ENCODE results near the gene RETREG2.

RETREG2 gene, protein sequence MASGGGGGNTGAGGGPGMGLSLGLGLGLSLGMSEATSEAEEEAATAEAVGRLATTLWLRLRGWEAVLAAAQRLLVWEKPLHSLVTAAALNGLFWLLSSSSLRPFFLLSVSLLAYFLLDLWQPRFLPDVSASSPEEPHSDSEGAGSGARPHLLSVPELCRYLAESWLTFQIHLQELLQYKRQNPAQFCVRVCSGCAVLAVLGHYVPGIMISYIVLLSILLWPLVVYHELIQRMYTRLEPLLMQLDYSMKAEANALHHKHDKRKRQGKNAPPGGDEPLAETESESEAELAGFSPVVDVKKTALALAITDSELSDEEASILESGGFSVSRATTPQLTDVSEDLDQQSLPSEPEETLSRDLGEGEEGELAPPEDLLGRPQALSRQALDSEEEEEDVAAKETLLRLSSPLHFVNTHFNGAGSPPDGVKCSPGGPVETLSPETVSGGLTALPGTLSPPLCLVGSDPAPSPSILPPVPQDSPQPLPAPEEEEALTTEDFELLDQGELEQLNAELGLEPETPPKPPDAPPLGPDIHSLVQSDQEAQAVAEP

DNA sequence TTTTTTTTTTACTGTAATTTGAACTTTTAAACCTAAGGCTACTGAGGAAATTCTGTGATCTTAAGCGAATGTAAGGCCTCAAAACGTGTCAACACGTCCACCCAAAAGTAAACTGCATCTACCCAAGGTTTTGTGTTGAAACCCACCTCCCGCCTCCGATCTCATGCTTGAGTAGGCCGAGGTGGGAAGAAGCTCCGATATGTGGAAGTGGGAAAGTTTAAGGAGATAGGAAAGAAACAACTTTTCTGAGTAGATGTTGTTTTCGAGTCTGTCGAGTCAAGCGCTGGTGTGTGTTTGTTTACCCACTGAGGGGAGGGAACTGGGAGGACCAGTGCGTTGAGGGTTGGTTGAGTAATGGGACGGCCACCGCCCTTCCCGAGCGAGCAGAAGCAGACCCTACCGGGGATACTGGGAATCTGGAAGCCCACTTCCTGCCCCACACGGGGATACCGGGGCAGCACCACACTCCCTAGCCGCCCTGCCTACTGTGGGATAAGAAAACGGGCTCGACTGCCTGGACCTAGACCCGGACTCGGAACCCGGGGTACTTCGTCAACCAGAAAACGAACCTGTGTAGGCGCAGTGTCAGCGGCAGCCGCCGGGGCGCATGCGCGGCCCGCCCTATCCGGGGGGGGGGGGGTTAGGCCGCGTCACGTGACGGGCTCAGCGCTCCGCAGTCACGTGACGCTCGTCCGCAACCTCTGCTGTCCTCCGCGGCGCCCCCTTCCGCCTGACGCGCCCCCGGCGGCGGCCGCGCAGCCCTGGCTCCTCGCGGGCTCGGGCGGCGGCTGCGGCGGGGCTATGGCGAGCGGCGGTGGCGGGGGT is at the start of gene RETREG2:
Gene RETREG2, plus strand, starts transcription at position 724 of the 825 bp plus-strand sequence. Its CDS starts 78 bp downstream, at position 802.
- Histone ChIP-seq H3K9me3 (ENCODE audit: control insufficient read depth in 2 of 2, low read length in 2 of 2) (no peaks in the 10 kb centered on the region), H3K4me3 (ENCODE audit: low read length in 2 of 2) (peak within 1 kb of the TSS; percentile 95 to 98), H3K9ac (ENCODE audit: low read depth in 1 of 2, low read length in 2 of 2) (peak within 1 kb of the TSS; percentile 97 to 98), H3K36me3 (ENCODE audit: control insufficient read depth in 2 of 2, insufficient read depth in 2 of 2, low read length in 2 of 2) (peaks cover 50 to 53% of the 10 kb centered on the region in 2 donors), H3K27me3 (ENCODE audit: control insufficient read depth in 2 of 2, insufficient read depth in 2 of 2, low read length in 2 of 2) (no peaks in the 10 kb centered on the region), H3K4me1 (ENCODE audit: control insufficient read depth in 2 of 2, insufficient read depth in 2 of 2, low read length in 2 of 2) (peaks cover 30% of the 10 kb centered on the region in 2 donors), H3K27ac (ENCODE audit: low read depth in 2 of 2, low read length in 2 of 2) (peak within 1 kb of the TSS; percentile 99 to 100)

DNA sequence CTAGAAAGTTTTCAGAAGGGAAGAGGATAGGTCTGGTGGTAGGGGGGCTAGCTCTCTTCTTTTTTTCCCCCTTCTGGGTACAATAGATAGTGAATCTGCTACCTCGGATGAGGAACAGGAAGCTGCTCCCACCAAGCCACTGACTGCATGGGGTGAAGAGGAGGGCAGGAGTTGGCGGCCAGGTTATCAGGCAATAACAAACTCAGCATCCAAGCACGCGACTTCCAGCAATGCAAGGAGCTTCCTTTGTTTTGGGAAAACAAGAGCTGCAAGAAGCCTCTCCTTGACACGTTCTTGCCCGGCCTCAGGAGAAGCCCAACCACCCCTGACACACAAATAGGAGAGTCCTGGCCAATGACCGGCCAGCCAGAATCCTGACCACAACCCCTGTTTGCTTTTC is 49.7 kb upstream of the RETREG2 start:
- Histone ChIP-seq H3K27ac (ENCODE audit: low read depth in 2 of 2, low read length in 2 of 2) (peak overlapping the region in 1 of 2 donors; percentile 94), H3K9ac (ENCODE audit: low read depth in 1 of 2, low read length in 2 of 2) (no peak overlapping the region), H3K27me3 (ENCODE audit: control insufficient read depth in 2 of 2, insufficient read depth in 2 of 2, low read length in 2 of 2) (no peaks in the 10 kb centered on the region), H3K4me1 (ENCODE audit: control insufficient read depth in 2 of 2, insufficient read depth in 2 of 2, low read length in 2 of 2) (peaks cover 30 to 46% of the 10 kb centered on the region in 2 donors), H3K36me3 (ENCODE audit: control insufficient read depth in 2 of 2, insufficient read depth in 2 of 2, low read length in 2 of 2) (no peaks in the 10 kb centered on the region), H3K9me3 (ENCODE audit: control insufficient read depth in 2 of 2, low read length in 2 of 2) (no peaks in the 10 kb centered on the region), H3K4me3 (ENCODE audit: low read length in 2 of 2) (no peak overlapping the region)

DNA sequence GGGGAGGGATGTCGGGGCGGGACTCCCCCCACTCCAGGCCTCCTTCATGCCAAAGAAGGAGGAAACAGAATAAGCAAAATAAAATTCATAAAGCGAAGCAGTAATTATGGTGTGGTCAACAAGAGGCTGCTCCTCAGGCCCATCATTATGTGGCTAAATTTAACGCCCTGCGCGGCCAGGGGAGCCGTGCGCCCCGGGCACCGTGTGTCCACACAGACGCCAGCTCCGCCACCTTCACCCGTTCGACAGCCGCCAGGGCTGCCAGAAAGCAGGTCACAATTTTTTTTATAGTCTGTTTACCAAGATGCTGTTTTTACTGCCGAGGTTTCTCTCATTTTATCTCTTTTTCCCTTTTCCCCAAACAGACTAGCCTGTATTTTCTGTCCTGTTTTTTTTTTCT is 48.5 kb upstream of the RETREG2 start:
- Histone ChIP-seq H3K27ac (ENCODE audit: low read depth in 2 of 2, low read length in 2 of 2) (no peak overlapping the region), H3K9me3 (ENCODE audit: control insufficient read depth in 2 of 2, low read length in 2 of 2) (no peaks in the 10 kb centered on the region), H3K27me3 (ENCODE audit: control insufficient read depth in 2 of 2, insufficient read depth in 2 of 2, low read length in 2 of 2) (no peaks in the 10 kb centered on the region), H3K4me1 (ENCODE audit: control insufficient read depth in 2 of 2, insufficient read depth in 2 of 2, low read length in 2 of 2) (peaks cover 28 to 35% of the 10 kb centered on the region in 2 donors), H3K4me3 (ENCODE audit: low read length in 2 of 2) (no peak overlapping the region), H3K9ac (ENCODE audit: low read depth in 1 of 2, low read length in 2 of 2) (no peak overlapping the region), H3K36me3 (ENCODE audit: control insufficient read depth in 2 of 2, insufficient read depth in 2 of 2, low read length in 2 of 2) (no peaks in the 10 kb centered on the region)

DNA sequence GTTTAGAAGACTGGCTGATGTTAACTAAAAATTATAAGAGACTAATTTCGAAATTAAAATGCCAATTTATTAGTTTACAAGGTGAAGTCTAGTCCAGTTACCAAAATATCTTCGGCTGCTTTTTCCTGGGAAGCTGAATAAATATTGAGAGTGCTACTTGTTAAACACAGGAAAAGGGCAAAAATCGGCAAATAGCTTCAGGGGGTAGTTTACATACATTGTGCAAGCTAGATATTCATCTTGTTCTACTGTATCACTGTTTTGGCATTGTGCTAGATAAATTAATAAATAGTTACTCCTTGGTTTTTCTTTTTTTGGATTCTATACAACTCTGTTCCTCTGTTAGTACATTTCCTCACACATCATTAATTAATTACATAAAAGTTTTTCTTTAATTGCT is 46.7 kb upstream of the RETREG2 start:
- H3K36me3 ChIP-seq (ENCODE audit: control insufficient read depth in 2 of 2, insufficient read depth in 2 of 2, low read length in 2 of 2): no peaks in the 10 kb centered on the region
- H3K9ac ChIP-seq (ENCODE audit: low read depth in 1 of 2, low read length in 2 of 2): no peak overlapping the region
- H3K4me1 ChIP-seq (ENCODE audit: control insufficient read depth in 2 of 2, insufficient read depth in 2 of 2, low read length in 2 of 2): peaks cover 17 to 21% of the 10 kb centered on the region in 2 donors
- H3K27ac ChIP-seq (ENCODE audit: low read depth in 2 of 2, low read length in 2 of 2): no peak overlapping the region
- H3K4me3 ChIP-seq (ENCODE audit: low read length in 2 of 2): no peak overlapping the region
- H3K9me3 ChIP-seq (ENCODE audit: control insufficient read depth in 2 of 2, low read length in 2 of 2): no peaks in the 10 kb centered on the region
- no peaks in the 10 kb centered on the region for H3K27me3 ChIP-seq (ENCODE audit: control insufficient read depth in 2 of 2, insufficient read depth in 2 of 2, low read length in 2 of 2)

DNA sequence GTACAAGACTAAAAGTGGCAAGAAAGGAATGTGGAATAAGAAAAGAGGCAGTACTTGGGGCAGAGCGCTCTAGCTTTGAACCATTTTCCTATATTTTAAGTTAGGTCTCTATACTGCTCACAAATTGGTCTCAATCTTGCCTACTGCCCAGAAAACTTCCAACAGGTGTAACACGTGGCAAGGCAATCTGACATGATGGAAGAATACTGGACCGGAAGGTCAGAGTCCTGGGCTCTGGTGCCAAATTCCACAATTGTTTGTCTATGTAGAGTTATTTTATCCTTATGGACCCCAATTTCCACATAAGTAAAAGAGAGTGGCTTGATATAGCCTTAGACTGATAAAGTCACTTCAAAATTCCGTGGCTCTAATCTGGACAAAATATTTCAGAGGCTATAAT is 46.3 kb upstream of the RETREG2 start:
- Histone ChIP-seq H3K27ac (ENCODE audit: low read depth in 2 of 2, low read length in 2 of 2) (no peak overlapping the region), H3K4me1 (ENCODE audit: control insufficient read depth in 2 of 2, insufficient read depth in 2 of 2, low read length in 2 of 2) (peaks cover 16 to 17% of the 10 kb centered on the region in 2 donors), H3K4me3 (ENCODE audit: low read length in 2 of 2) (no peak overlapping the region), H3K9me3 (ENCODE audit: control insufficient read depth in 2 of 2, low read length in 2 of 2) (no peaks in the 10 kb centered on the region), H3K27me3 (ENCODE audit: control insufficient read depth in 2 of 2, insufficient read depth in 2 of 2, low read length in 2 of 2) (no peaks in the 10 kb centered on the region), H3K9ac (ENCODE audit: low read depth in 1 of 2, low read length in 2 of 2) (no peak overlapping the region), H3K36me3 (ENCODE audit: control insufficient read depth in 2 of 2, insufficient read depth in 2 of 2, low read length in 2 of 2) (no peaks in the 10 kb centered on the region)

DNA sequence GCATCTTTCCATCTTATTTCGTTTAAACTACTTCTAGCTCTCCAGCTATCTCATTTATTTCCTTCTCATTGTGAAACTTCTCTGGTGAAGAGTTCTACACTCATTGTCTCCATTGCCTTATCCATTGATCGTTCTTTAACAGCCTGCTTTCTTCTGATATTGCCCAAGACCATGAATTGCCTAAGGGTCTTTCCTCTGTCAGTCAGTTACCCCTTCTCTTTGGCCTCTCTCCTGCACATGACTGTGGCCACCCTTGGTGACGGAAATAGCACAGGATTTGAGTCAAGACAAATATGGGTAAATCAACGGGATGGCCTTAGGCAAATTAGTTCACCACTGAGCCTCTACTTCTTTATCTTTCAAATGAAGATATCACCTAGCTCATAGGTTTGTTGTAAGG is 44.1 kb upstream of the RETREG2 start:
- H3K27me3 ChIP-seq (ENCODE audit: control insufficient read depth in 2 of 2, insufficient read depth in 2 of 2, low read length in 2 of 2): no peaks in the 10 kb centered on the region
- no peaks in the 10 kb centered on the region for H3K4me1 ChIP-seq (ENCODE audit: control insufficient read depth in 2 of 2, insufficient read depth in 2 of 2, low read length in 2 of 2)
- H3K27ac ChIP-seq (ENCODE audit: low read depth in 2 of 2, low read length in 2 of 2): no peak overlapping the region
- no peaks in the 10 kb centered on the region for H3K9me3 ChIP-seq (ENCODE audit: control insufficient read depth in 2 of 2, low read length in 2 of 2)
- H3K9ac ChIP-seq (ENCODE audit: low read depth in 1 of 2, low read length in 2 of 2): no peak overlapping the region
- H3K4me3 ChIP-seq (ENCODE audit: low read length in 2 of 2): no peak overlapping the region
- no peaks in the 10 kb centered on the region for H3K36me3 ChIP-seq (ENCODE audit: control insufficient read depth in 2 of 2, insufficient read depth in 2 of 2, low read length in 2 of 2)

DNA sequence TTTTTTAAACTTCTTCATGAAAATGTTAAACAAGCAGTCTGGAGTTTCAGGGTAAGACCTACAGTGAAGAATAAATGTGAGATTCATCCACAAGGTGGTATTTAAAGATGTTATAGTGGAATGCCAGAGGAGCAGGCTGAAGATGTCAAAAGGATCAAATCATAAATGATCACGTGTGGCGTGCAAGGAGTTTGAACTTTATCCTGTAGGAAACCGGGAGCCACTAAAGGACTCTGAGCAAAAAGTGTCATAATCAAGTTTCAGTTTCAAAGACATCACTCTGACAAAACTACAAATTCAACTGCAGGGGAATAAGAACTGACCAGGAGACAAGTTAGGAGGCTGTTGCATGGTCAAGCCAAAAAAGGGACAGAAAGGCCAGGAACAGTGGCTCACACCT is 37.4 kb upstream of the RETREG2 start:
- Histone ChIP-seq H3K36me3 (ENCODE audit: control insufficient read depth in 2 of 2, insufficient read depth in 2 of 2, low read length in 2 of 2) (peaks cover 8 to 13% of the 10 kb centered on the region in 2 donors), H3K9ac (ENCODE audit: low read depth in 1 of 2, low read length in 2 of 2) (no peak overlapping the region), H3K27ac (ENCODE audit: low read depth in 2 of 2, low read length in 2 of 2) (no peak overlapping the region), H3K4me3 (ENCODE audit: low read length in 2 of 2) (no peak overlapping the region), H3K27me3 (ENCODE audit: control insufficient read depth in 2 of 2, insufficient read depth in 2 of 2, low read length in 2 of 2) (no peaks in the 10 kb centered on the region), H3K9me3 (ENCODE audit: control insufficient read depth in 2 of 2, low read length in 2 of 2) (no peaks in the 10 kb centered on the region), H3K4me1 (ENCODE audit: control insufficient read depth in 2 of 2, insufficient read depth in 2 of 2, low read length in 2 of 2) (no peaks in the 10 kb centered on the region)

DNA sequence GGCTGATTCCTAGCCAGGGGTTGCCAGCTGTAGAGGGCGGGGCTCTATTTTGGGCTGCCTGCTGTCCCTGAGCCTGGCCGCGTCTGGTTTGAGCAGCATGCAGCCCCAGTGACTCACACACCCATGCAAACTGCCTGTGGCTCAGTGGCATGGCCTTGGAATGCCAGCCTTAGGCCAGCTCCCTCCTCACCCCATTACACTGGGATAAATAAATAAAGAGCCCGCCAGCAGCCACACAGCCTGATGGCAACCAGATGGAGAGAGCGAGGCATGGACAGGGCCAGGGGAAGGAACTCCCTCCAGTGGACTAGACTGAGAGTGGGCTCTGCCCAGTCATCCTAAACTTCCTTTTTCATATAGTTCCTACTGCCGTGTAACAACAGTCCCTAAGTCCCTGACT is 35.7 kb upstream of the RETREG2 start:
- H3K9ac ChIP-seq (ENCODE audit: low read depth in 1 of 2, low read length in 2 of 2): no peak overlapping the region
- H3K27me3 ChIP-seq (ENCODE audit: control insufficient read depth in 2 of 2, insufficient read depth in 2 of 2, low read length in 2 of 2): no peaks in the 10 kb centered on the region
- H3K4me3 ChIP-seq (ENCODE audit: low read length in 2 of 2): no peak overlapping the region
- peaks cover 21 to 25% of the 10 kb centered on the region in 2 donors for H3K36me3 ChIP-seq (ENCODE audit: control insufficient read depth in 2 of 2, insufficient read depth in 2 of 2, low read length in 2 of 2)
- H3K9me3 ChIP-seq (ENCODE audit: control insufficient read depth in 2 of 2, low read length in 2 of 2): no peaks in the 10 kb centered on the region
- H3K4me1 ChIP-seq (ENCODE audit: control insufficient read depth in 2 of 2, insufficient read depth in 2 of 2, low read length in 2 of 2): no peaks in the 10 kb centered on the region
- H3K27ac ChIP-seq (ENCODE audit: low read depth in 2 of 2, low read length in 2 of 2): no peak overlapping the region

DNA sequence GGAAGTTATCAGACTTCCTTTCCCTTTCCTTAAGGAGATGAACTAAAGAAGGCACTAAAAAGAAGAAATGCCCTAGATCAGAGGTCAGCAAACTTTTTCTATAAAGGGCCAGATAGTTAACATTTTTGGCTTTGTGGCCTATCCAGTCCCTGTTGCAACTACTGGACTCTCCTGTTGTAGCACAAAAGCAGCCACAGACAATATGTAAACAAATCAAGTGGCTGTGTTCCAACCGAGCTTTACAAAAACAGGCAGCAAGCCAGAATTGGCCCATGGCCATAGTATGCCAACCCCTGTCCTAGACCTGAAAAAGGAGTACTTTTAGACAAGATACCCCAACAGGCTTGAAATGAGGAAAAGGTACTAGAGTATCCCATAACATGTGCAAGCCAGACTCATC is 28.4 kb upstream of the RETREG2 start:
- H3K9me3 ChIP-seq (ENCODE audit: control insufficient read depth in 2 of 2, low read length in 2 of 2): no peaks in the 10 kb centered on the region
- peak overlapping the region in 1 of 2 donors; percentile 1 for H3K9ac ChIP-seq (ENCODE audit: low read depth in 1 of 2, low read length in 2 of 2)
- H3K4me1 ChIP-seq (ENCODE audit: control insufficient read depth in 2 of 2, insufficient read depth in 2 of 2, low read length in 2 of 2): no peaks in the 10 kb centered on the region
- H3K4me3 ChIP-seq (ENCODE audit: low read length in 2 of 2): no peak overlapping the region
- H3K27me3 ChIP-seq (ENCODE audit: control insufficient read depth in 2 of 2, insufficient read depth in 2 of 2, low read length in 2 of 2): no peaks in the 10 kb centered on the region
- H3K36me3 ChIP-seq (ENCODE audit: control insufficient read depth in 2 of 2, insufficient read depth in 2 of 2, low read length in 2 of 2): peaks cover 19 to 29% of the 10 kb centered on the region in 2 donors
- no peak overlapping the region for H3K27ac ChIP-seq (ENCODE audit: low read depth in 2 of 2, low read length in 2 of 2)
